GM18526 (cell line): ENCODE data around the gene NYNRIN.

Source experiments
- POLR2A ChIP-seq: IDR thresholded peaks from 3 replicates; pipeline ENCODE4 v1.6.1; 2011; ENCODE audit not compliant: insufficient read length; ENCODE audit errors: extremely low read depth

NYNRIN gene

GRCh38 chr14:24465805-24466204, 67.0 kb downstream of the NYNRIN start:
- no peak for TF ChIP-seq POLR2A
